ENCODE results near the gene BRI3BP. TPM values are rescaled to one million over a fixed set of nuclear protein-coding genes. Genes with fewer than 3 reads are reported as not detected.

Gene BRI3BP
- total RNA-seq, 4 donors from 2014 or later, result 9.1 to 25.0 (median 17.7) TPM

DNA sequence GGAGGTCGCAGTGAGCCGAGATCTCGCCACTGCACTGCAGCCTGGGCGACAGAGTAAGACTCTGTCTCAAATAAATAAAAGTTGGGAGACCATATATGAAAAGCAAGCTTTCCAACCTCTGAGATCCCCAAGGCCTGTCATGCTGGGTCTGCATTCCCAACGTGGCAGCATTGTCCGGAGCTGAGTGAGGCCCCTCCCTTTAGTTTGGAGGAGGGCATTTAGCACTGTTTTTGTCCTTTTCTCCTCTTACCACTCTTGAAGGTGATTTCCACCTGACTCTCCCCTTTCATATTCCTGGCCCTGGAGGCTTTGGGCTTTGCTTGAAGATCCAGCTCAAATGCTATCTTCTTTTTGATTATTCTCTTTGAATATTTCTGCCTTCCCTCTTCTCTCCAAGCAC, 74.9 kb downstream of the BRI3BP start:
- Histone ChIP-seq H3K9me3 (no peaks in the 10 kb centered on the region), H3K4me1 (peaks cover 27% of the 10 kb centered on the region), H3K27me3 (no peaks in the 10 kb centered on the region), H3K36me3 (peaks cover 4% of the 10 kb centered on the region), H3K4me3 (no peak overlapping the region), H3K27ac (no peak overlapping the region)
- 76% methylated on average over 6 of the region's 6 CpGs for WGBS
- TF ChIP-seq POLR2A (IDR thresholded peaks at IDR 0.05) (no peak), POLR2AphosphoS5 (IDR thresholded peaks at IDR 0.05) (no peak), EP300 (IDR thresholded peaks at IDR 0.05) (no peak)
- TF ChIP-seq, protein P1, sequence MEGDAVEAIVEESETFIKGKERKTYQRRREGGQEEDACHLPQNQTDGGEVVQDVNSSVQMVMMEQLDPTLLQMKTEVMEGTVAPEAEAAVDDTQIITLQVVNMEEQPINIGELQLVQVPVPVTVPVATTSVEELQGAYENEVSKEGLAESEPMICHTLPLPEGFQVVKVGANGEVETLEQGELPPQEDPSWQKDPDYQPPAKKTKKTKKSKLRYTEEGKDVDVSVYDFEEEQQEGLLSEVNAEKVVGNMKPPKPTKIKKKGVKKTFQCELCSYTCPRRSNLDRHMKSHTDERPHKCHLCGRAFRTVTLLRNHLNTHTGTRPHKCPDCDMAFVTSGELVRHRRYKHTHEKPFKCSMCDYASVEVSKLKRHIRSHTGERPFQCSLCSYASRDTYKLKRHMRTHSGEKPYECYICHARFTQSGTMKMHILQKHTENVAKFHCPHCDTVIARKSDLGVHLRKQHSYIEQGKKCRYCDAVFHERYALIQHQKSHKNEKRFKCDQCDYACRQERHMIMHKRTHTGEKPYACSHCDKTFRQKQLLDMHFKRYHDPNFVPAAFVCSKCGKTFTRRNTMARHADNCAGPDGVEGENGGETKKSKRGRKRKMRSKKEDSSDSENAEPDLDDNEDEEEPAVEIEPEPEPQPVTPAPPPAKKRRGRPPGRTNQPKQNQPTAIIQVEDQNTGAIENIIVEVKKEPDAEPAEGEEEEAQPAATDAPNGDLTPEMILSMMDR (IDR thresholded peaks at IDR 0.05), result no peak
- DNase-seq (ENCODE audit: low spot score in 2 of 2), result no peak

DNA sequence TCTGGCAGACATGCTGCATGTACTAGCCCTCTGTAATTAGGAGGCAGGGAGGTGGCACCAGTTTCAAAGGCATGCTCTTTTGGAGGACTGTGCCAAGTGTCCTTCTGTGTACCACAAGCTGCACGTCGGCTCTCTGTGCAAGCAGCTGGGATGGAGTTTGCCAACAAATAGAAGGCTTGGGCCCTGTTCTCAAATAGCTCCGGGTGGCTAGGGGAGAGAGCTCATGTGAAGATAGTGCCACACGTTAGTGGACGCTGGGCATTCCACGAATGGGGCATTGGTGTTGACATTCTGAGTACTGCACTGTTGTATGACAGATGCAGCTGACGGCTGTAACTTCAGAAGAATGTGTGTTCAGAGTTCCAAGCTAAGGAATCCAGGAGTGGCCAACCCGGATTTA, 76.2 kb downstream of the BRI3BP start:
- TF ChIP-seq POLR2A (IDR thresholded peaks at IDR 0.05), result no peak
- TF ChIP-seq, protein P1 (IDR thresholded peaks at IDR 0.05), result no peak
- no peak for TF ChIP-seq EP300 (IDR thresholded peaks at IDR 0.05)
- TF ChIP-seq POLR2AphosphoS5 (IDR thresholded peaks at IDR 0.05), result no peak
- DNase-seq (ENCODE audit: low spot score in 2 of 2), result no peak
- 68% methylated on average over 8 of the region's 8 CpGs for WGBS
- no peaks in the 10 kb centered on the region for H3K9me3 ChIP-seq
- no peak overlapping the region for H3K27ac ChIP-seq
- H3K4me3 ChIP-seq, result no peak overlapping the region
- no peaks in the 10 kb centered on the region for H3K27me3 ChIP-seq
- H3K36me3 ChIP-seq, result peaks cover 4% of the 10 kb centered on the region
- peaks cover 25% of the 10 kb centered on the region for H3K4me1 ChIP-seq

DNA sequence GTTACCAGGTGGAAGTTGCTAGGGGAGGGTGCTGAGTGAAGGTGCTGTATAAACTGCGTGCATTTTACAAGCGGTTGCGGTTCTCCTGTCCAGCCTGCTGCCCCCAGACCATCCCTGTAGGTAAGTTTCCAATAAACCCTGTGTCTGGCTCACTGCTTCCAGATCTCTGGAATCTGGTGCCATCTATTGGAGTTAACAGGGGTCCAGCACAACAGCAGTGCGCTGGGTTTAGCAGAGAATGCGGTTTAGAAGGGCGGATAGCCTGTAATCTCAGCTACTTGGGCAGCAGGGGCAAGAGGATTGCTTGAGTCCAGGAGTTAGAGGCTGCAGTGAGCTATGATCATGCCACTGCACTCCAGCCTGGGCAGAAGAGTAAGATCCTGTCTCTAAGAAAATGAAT, 76.7 kb downstream of the BRI3BP start:
- H3K27me3 ChIP-seq, result no peaks in the 10 kb centered on the region
- H3K36me3 ChIP-seq, result peaks cover 4% of the 10 kb centered on the region
- peaks cover 21% of the 10 kb centered on the region for H3K4me1 ChIP-seq
- no peaks in the 10 kb centered on the region for H3K9me3 ChIP-seq
- DNase-seq (ENCODE audit: low spot score in 2 of 2), result no peak
- 89% methylated on average over 6 of the region's 6 CpGs for WGBS
- TF ChIP-seq EP300 (IDR thresholded peaks at IDR 0.05) (no peak), POLR2A (IDR thresholded peaks at IDR 0.05) (no peak), POLR2AphosphoS5 (IDR thresholded peaks at IDR 0.05) (no peak)
- TF ChIP-seq, protein P1 (IDR thresholded peaks at IDR 0.05), result no peak
- H3K27ac ChIP-seq, result no peak overlapping the region
- no peak overlapping the region for H3K4me3 ChIP-seq

DNA sequence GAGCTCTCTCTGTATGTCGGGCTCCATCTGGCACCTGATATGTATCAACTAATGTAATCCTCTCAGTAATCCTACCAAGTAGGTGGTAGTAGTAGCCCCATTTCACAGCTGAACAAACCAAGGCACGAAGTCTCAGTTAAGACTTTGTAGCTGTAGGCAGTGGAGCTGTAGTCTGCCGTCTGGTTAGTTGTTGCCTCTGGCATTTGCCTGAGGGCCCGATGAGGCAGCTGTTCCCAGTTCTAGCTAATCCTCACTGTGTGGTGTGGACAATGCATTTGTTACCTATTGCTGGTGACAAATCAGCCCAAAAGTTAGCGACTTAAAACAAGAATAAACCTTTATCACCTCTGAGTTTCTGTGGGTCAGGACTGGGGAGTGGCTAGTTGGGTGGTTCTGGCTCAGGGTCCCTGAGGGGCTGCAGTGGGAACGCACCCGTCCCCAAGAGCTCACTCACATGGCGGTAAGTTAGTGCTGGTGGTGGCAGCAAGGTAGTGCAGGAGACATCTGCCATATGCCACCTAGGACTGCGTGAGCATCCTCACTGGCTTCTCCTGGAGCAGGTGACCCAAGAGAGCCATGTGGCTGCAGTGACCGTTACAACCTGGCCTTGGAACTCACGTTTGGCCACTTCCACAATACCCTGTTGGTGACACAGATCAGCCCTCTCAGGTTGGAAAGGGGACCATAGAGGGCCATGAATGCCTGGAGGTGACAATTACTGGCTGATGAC, 77.4 kb downstream of the BRI3BP start:
- Histone ChIP-seq H3K27ac (no peak overlapping the region), H3K27me3 (no peaks in the 10 kb centered on the region), H3K4me1 (peaks cover 22% of the 10 kb centered on the region), H3K4me3 (no peak overlapping the region), H3K36me3 (peaks cover 6% of the 10 kb centered on the region), H3K9me3 (no peaks in the 10 kb centered on the region)
- 85% methylated on average over 9 of the region's 11 CpGs for WGBS
- no peak for DNase-seq (ENCODE audit: low spot score in 2 of 2)
- TF ChIP-seq POLR2A (IDR thresholded peaks at IDR 0.05) (no peak), POLR2AphosphoS5 (IDR thresholded peaks at IDR 0.05) (no peak), EP300 (IDR thresholded peaks at IDR 0.05) (no peak)
- TF ChIP-seq, protein P1 (IDR thresholded peaks at IDR 0.05), result no peak

DNA sequence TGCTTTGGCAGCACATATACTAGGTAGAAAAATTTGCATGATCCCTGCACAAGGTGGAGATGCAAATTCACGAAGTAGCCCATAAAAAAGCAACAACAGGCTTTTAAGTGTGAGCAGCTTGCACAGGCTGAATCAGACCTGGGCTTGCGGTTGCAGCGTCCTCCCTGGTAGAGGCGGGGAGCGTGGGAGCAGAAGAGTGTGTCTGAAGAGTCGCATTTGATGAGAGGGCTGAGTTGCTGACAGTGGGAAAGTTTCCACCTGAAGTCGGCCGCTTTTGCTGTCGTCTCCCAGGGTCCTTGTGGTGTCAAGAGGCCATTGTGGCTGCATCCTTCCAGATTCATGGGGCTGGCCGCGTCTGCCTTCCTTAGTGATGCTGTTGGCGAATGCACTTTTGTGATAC, 78.0 kb downstream of the BRI3BP start:
- 83% methylated on average over 12 of the region's 12 CpGs for WGBS
- Histone ChIP-seq H3K27ac (no peak overlapping the region), H3K27me3 (no peaks in the 10 kb centered on the region), H3K36me3 (peaks cover 12% of the 10 kb centered on the region), H3K4me1 (peaks cover 15% of the 10 kb centered on the region), H3K4me3 (no peak overlapping the region), H3K9me3 (no peaks in the 10 kb centered on the region)
- no peak for DNase-seq (ENCODE audit: low spot score in 2 of 2)
- TF ChIP-seq POLR2AphosphoS5 (IDR thresholded peaks at IDR 0.05) (no peak), POLR2A (IDR thresholded peaks at IDR 0.05) (no peak), EP300 (IDR thresholded peaks at IDR 0.05) (no peak)
- TF ChIP-seq, protein P1 (IDR thresholded peaks at IDR 0.05), result no peak
